ENCODE measurements around the gene ZNF521.

Gene ZNF521

DNA sequence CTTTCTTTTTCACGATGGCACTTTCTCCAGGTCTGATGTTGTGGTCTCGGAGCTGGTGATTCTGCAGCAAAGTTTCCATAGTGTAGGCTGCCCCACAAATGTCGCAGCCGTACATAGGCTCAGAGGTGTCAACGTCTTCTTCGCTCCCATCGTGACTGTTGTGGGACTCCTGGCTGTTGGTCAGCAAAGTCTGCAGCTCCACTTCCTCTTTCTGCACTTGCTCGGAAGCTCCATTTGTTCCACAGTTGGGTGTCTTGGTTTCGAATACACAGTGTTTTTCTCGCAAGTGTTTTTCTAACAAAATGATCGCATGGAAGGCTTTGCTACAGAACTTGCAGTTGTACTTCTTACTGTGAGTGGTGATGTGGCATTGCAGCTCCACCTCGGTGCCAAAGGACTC is 126.8 kb downstream of the ZNF521 start:
- DNase-seq (ENCODE audit: low spot score): no peak

DNA sequence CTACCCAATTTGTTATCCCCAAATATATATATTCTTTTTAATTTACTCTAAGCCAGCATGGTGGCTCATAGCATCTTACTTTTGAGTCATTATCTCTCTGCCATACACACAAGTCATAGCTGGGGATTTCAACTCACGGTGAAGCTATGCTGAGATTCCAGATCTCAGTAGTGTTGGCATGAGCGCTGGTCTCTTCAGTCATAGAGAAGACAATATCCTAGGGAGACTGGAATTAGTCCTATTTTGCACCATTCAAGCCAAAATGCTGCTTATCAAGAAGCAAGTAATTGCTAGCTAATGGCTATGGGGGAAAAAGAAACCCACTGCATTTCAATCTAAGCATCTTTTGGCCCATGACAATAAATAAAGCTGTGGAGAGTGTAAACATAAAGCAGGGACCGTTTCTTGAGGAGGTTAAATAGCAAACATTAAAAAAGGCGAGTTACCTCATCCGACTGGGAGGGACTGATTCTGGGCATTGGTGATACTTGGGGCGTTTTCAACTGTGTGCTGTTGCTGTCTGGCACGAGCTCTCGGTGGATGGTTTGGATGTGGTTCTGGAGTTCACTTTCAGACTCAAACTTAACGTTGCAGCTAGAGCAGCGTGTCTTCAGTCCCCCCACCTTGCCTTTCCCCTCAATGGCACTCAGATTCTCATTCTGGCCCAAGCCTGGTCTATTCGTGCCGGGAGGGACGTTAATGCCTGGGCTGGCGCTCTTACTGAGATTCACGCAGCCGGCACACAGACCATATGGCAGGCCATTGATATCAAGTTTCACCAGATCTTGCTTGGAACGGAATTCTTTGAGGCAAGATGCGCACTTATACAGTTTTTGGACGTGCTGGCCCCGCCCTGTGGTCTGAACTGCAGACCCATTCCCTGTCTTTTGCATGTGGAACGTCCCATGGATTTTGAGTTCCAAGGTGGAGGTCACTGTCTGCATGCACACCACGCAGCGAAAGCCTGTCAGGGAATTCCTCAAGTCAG is 127.8 kb downstream of the ZNF521 start:
- no peak for DNase-seq (ENCODE audit: low spot score)

GRCh38 chr18:25223211-25223610 is 128.8 kb downstream of the ZNF521 start:
- no peak for DNase-seq (ENCODE audit: low spot score)

DNA sequence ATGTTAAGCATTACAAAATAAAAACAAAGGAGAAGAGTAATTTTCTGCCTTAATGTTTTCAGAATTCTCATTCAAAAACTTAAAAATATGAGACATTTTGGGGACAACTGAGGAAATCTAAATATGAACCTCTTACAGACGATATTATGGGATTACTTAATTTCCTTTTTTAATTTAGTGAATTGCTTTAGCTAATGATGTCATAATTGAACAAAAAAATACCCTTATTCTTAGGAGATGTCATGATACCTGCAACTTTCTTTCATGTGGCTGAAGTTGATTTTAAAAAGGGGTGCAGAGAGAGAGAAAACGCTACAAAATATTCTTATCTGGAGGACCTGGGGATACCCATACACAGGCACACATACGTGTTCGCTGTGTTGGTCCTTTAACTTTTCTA is 129.3 kb downstream of the ZNF521 start:
- no peak for DNase-seq (ENCODE audit: low spot score)

DNA sequence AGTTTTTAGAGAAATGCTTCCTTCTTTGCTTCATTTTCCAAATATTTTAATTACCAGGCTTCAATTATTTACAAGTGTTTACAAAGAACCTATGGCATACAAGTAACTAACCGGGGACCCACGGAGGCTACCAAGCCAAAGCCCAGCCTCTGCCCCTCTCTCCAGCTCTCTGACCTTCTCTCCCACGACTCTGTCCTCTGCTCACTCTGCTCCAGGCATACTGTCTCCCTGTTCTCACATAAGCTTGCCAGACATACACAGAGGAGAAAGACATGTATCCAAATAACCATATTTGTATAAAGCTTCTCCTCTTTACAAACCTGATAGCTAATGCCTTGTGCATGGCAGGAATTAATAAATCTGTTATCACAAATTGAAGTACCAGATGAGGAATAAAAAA is 141.3 kb downstream of the ZNF521 start:
- no peak for DNase-seq (ENCODE audit: low spot score)

DNA sequence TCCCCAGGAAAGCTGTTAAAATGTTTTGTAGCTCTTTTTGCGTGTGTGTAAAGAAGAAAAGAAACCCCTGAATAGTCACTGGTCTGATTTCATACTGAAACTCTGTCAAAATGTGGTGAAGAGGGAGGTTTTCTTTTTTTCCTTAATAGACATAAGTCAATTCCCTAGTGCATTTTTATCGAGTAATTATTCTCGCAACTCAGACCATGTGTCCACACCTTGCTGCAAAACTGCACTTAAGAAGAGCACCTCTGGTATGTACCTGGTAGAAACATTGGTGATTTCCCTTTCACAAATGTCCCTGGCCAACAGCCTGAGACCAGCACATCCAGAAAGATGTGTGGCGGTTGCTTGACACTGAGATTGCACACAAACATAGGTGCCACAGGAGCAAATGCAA is 159.9 kb downstream of the ZNF521 start:
- no peak for DNase-seq (ENCODE audit: low spot score)

DNA sequence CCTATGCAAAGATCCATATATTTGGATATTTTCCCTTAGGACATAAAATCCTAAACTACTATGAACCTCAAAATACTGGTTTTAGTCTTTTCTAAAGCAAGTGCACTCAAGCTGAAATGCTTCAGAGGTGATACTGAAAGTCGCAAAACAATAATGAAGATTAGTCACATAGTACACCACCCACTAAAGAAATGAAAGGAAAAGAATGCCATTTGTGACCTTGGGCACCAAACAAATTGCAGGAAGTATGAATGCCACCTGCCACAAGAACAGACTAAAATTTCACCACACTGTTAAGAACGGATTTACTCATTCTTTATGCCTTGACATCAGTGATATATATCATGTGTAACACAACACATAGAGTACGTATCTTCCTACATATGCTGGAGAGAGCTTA is 161.5 kb downstream of the ZNF521 start:
- no peak for DNase-seq (ENCODE audit: low spot score)

DNA sequence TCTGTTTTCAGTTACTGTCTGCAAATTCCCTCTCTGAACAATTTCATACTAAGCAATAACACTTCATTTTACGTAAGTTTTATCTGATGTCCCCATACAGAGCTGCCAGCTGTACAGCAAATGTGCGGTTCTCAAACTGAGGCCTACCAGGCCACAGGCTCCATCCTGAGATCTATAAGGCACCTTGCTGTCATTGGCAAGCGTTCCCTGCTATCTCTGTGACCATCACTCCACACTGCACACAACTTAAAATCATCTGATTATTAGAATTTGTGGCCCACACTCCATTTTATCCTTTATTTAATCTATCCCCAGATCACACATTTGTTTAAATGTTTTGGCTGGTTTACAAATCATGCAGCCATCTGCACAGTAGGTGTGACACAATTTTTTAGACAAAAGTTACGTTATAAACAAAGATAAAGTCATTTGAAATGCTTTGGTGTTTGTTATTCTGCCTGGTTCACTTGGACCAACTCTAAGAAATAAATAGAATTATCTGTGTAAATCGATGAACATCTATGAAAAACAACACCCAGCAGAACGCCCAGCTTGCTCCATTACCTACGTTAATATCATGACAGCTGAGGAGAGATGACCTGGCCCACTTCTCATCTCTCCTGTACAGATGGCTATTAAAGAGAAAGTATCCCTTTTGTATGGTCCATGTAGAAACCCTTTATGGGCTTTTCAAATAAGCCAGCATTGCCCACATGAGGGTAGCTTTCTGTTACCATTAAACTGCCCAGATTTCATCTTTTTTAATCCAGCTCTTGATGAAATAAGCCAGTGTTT is 162.4 kb downstream of the ZNF521 start:
- no peak for DNase-seq (ENCODE audit: low spot score)

DNA sequence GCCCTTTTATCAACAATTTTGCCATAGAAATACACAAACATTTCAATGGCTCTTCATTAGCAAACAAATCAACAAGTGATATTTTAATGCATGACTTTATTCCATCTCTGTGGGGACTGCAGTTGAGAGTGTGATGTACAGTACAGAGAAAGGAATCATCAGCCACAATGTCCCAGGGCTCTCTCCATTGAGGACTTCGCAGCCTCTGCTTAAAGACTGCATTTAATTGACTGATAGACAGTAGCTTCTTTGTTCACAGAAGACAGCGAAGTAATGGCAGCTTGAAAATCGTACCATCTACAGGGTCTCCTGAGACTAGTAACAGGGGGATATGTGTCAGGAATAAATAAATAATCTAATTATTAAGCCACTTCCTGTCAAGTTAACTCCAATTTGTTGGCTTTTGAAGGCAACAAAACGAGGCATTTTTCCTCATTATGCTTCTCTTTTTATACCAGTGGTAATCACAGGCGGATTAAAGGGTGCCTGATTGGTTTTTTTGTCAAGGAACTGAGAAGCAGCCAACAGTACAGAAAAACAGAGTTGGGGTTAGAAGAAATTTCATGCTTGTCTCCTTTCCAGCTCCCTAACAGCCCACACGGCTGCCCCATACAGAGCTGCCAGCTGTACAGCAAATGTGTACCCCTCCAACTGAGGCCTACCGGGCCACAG is 164.3 kb downstream of the ZNF521 start:
- DNase-seq (ENCODE audit: low spot score): no peak

DNA sequence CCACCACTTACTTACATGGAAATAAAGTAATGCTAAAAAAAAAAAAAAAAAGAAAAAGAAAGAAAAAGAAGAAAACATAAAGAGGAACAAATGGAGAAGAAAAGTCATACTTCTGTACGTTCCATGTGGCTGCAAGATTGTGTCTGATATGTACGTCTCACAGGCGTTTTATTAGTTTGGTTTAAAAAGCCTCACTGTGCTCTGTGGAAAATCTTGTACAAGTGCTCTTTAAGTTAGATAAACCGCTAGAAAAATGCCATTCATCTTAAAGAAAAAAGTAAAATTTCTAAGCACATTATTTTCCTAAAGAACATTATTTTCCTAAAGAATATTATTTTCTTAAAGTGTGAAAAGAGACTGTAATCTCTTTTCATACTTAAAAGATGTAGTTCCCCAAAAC is 165.1 kb downstream of the ZNF521 start:
- DNase-seq (ENCODE audit: low spot score): no peak

- DNase-seq (ENCODE audit: low spot score): no peak
Observed at GRCh38 chr18:25181993-25182392, 170.0 kb downstream of the ZNF521 start.

GRCh38 chr18:25181581-25181980 is 170.4 kb downstream of the ZNF521 start:
- DNase-seq (ENCODE audit: low spot score): no peak

DNA sequence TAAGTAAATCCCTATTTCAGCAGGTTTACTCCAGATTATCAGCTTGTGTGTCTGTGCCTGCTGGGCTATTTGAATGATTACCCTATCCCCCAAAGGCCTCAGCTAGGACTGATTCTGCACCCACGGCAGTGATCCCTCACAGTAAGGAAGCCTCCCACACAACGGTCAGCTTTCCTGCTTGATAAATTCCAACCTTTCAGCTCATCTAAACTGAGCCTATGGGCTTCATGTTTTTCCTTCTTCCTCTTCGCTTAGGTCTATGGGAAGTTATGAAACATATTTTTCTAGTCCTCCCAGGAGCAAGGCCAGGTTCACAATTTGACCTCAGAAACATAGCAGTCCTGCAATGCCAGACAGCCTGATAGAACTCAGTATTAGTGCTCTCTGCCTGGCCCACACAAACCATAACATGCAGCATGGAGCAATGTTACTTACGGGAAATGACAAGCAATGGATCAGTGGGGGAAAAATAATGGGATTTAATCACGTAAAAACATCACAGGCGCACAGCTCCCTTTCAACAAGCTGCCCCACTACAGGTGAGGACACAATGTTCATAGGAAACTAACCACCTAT is 170.9 kb downstream of the ZNF521 start:
- DNase-seq (ENCODE audit: low spot score): no peak

DNA sequence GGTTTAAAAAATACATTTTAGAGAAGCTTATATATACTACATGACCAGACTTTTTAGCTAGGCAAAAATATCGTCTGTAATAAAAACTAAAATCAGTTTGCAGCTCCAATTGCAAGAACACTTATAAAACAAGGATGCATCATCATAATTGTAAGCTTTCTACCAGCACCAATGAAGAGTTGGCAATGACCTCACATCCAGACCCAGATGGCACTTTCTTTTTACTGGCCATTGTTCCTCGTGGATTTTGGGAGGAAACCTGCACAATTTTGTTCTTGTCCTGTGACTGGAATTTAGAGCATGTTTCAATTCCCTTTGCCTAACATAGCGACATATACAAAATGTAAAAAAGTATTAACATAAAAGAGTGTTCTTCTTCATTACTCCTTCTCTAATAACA is 174.3 kb downstream of the ZNF521 start:
- DNase-seq (ENCODE audit: low spot score): no peak

GRCh38 chr18:25176518-25177042 is 175.4 kb downstream of the ZNF521 start:
- no peak for DNase-seq (ENCODE audit: low spot score)

DNA sequence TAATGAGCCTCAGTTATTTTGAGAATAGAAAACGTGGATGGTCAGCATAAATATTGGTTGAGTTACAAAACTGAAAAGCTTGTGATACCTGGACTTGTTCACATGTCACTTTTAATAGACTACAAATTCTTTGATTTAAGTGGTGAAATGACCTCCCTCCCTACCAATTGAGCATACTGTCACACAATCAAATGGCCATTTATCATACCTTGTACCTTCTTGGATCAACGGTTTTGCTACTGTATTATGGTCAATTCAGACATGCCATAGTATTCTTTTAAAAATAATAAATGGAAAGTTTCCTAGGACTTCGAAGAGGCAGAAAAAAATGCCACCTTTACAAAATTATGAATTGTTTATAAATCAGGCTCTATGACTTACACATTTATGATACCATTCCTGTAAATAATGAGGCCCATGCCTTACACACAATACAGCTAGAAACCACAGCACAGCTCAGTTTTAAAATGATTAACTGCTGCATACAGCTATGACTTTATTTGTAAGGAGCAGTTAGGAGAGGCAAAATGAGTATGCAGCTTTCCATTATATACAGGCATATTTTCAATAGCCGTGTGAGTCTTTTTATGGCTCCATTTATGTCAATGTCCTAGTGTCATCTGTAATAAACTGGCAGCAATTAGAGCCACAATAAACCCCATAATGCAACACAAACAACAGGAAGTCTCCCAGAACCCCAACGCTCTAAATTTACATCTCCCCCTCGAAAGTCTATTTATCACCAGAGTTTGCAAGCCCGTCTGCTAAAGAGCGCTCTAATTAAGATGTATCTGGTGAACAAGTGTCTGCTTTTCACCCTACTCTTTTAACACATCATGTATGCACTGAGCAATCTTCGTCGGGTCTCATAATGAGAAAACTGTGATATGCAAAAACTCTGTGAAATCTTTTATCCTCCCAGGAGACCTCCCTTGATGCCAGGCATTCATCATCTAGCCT is 176.1 kb downstream of the ZNF521 start:
- DNase-seq (ENCODE audit: low spot score): no peak

DNA sequence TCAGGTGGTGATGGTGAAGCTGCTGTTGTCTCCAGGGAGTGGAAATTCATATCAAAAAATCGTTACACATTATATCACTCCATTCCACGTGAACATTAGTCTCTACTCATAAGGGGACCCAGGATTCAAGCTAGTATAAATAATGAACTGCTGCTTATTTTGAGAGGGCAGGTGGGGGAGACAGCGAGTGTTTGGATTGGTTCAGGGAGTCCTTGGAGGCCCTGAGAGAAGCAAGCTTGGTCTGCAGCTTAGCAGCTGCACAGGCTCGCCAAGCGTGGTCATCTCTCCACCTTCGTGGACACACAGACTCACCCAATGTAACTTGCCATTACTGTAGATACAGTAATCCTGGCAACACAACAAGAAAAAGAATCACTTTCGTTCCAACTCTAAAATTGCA is 177.6 kb downstream of the ZNF521 start:
- DNase-seq (ENCODE audit: low spot score): no peak

DNA sequence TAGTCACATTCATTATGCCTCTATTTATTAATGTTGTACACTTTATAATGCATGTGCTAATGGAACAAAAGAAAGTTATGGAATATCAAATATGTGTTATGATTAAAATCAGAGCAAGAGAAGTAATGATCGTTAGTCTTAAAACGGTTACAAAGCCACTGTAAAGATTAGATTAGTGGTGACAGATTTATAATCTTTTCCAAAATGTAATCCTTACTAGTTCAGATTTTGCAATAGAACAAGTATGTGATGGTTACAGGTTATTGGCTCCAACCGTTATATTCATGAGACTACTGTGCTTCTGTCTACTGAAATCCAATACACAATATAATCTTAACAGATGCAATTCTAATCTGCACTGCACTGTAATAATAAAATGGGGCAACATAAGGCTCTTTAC is 180.6 kb downstream of the ZNF521 start:
- no peak for DNase-seq (ENCODE audit: low spot score)

DNA sequence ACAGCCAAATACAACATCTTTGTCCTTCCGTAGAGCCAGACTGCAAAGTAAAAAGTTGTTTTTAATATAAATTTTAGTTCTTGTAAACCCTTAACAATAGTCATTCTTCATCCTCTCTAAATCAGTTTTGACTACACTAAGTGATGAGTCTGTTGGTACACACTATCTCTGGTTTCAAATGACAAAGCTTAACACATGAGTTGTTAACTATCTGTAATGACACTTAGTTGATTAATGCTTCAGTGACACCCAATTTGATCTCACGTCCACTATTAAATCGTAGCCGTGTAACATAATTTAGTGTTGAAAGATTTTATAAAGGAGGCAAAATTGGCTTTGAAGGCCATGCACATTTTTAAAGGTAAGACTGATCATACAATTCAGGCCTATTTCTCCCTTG is 181.6 kb downstream of the ZNF521 start:
- no peak for DNase-seq (ENCODE audit: low spot score)

DNA sequence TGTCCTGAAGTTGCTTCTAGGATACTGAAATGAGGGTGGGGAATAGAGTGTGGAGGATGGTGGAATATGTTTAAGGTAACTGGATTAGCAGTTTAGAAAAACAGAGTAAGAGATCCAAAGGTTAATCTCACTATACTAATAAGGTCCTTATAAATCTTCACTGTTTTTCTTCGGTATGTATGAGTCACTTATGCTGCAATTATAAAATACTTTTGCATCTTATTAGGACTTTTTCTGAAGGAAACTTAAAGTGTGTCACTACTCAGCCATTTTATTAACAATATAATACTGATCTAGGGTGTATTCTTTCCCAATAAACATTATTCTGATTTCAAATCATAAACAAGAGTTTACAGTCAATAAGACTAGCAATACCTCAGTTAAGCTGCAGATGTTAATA is 182.3 kb downstream of the ZNF521 start:
- DNase-seq (ENCODE audit: low spot score): no peak

Measured in CD4-positive, alpha-beta T cell treated with Interleukin-2 at 100 ng/mL for 4 hours (primary cell).